GM19455 (cell line): Measurements from ENCODE around the gene RNU11.
"Not testable (repeated sequence)": the region's sequence is repeated elsewhere in the genome, so short reads cannot be mapped to it uniquely, and the experiment has no call there.

ENCODE experiments used
- ATAC-seq: cut with Tn5 transposase; IDR thresholded peaks from one replicate; pipeline ENCODE4 v1.9.1; 2021; ENCODE audit not compliant: unreplicated experiment

The RNU11 gene

GRCh38 chr1:28656335-28656734, 7.9 kb downstream of the RNU11 start:
- ATAC-seq, result no peak

GRCh38 chr1:28663871-28664470, 15.6 kb downstream of the RNU11 start:
- ATAC-seq, result no peak

GRCh38 chr1:28666806-28667205, 18.4 kb downstream of the RNU11 start:
- ATAC-seq, result no peak

GRCh38 chr1:28668191-28668955, 20.0 kb downstream of the RNU11 start, which contains the start of gene GMEB1:
TSS of gene GMEB1 (plus strand) at chr1:28668784. CDS start at chr1:28683613, 14,829 bp downstream.
- peak; percentile 70 for ATAC-seq

- ATAC-seq, result peak; percentile 61
These were observed 20.7 kb downstream of the RNU11 start for GRCh38 chr1:28668956-28669723.

GRCh38 chr1:28671254-28671780, 22.9 kb downstream of the RNU11 start:
- ATAC-seq, result no peak

GRCh38 chr1:28672971-28673370, 24.6 kb downstream of the RNU11 start:
- not testable (repeated sequence) for ATAC-seq

- no peak for ATAC-seq
These were observed 27.5 kb downstream of the RNU11 start for GRCh38 chr1:28675924-28676257.

GRCh38 chr1:28680151-28680550, 31.8 kb downstream of the RNU11 start:
- no peak for ATAC-seq

GRCh38 chr1:28682840-28683239, 34.4 kb downstream of the RNU11 start:
- ATAC-seq, result no peak

GRCh38 chr1:28684937-28685336, 36.5 kb downstream of the RNU11 start:
- ATAC-seq, result no peak

GRCh38 chr1:28691627-28692026, 43.2 kb downstream of the RNU11 start:
- not testable (repeated sequence) for ATAC-seq
